Activated CD8-positive, alpha-beta memory T cell treated with anti-CD3 and anti-CD28 coated beads for 4 hours (primary cell): Measurements from ENCODE around the gene ANO2.

Experiments
- DNase-seq, 2 donors: peaks; one replicate each; pipeline ENCODE4 v3.0.0-alpha.2; 2020; ENCODE audit warnings: low read depth in 2 of 2

The ANO2 gene

GRCh38 chr12:5778821-5779220, 166.2 kb downstream of the ANO2 start:
- no peak for DNase-seq

- DNase-seq, result no peak
These were observed 167.6 kb downstream of the ANO2 start for GRCh38 chr12:5777451-5777850.

GRCh38 chr12:5776091-5776490, 169.0 kb downstream of the ANO2 start:
- DNase-seq, result no peak

- no peak for DNase-seq
These were observed 171.5 kb downstream of the ANO2 start for GRCh38 chr12:5773550-5773949.

- no peak for DNase-seq
These were observed 173.3 kb downstream of the ANO2 start for GRCh38 chr12:5771756-5772155.

- no peak for DNase-seq
These were observed 174.3 kb downstream of the ANO2 start for GRCh38 chr12:5770727-5771126.

- no peak for DNase-seq
These were observed 176.4 kb downstream of the ANO2 start for GRCh38 chr12:5768581-5769196.

- no peak for DNase-seq
These were observed 176.9 kb downstream of the ANO2 start for GRCh38 chr12:5768171-5768570.

- DNase-seq, result no peak
These were observed 186.7 kb downstream of the ANO2 start for GRCh38 chr12:5758347-5758746.

- no peak for DNase-seq
These were observed 188.7 kb downstream of the ANO2 start for GRCh38 chr12:5756338-5756842.

- DNase-seq, result no peak
These were observed 197.0 kb downstream of the ANO2 start for GRCh38 chr12:5748027-5748426.

- DNase-seq, result no peak
These were observed 198.1 kb downstream of the ANO2 start for GRCh38 chr12:5746917-5747316.

- DNase-seq, result no peak
These were observed 198.8 kb downstream of the ANO2 start for GRCh38 chr12:5746036-5746908.

GRCh38 chr12:5745251-5745888, 199.7 kb downstream of the ANO2 start:
- DNase-seq, result peak in 1 of 2 donors; percentile 5

GRCh38 chr12:5742258-5742657, 202.8 kb downstream of the ANO2 start:
- DNase-seq, result no peak

- DNase-seq, result no peak
These were observed 205.1 kb downstream of the ANO2 start for GRCh38 chr12:5739917-5740316.

- no peak for DNase-seq
These were observed 207.3 kb downstream of the ANO2 start for GRCh38 chr12:5737778-5738177.

- DNase-seq, result no peak
These were observed 208.5 kb downstream of the ANO2 start for GRCh38 chr12:5736527-5736926.

- DNase-seq, result no peak
These were observed 209.0 kb downstream of the ANO2 start for GRCh38 chr12:5736016-5736415.

- no peak for DNase-seq
These were observed 211.1 kb downstream of the ANO2 start for GRCh38 chr12:5733916-5734315.

GRCh38 chr12:5733136-5733755, 211.8 kb downstream of the ANO2 start:
- DNase-seq, result no peak

- DNase-seq, result no peak
These were observed 214.1 kb downstream of the ANO2 start for GRCh38 chr12:5730962-5731361.
